ENCODE data around the gene CMTM2.

DNA sequence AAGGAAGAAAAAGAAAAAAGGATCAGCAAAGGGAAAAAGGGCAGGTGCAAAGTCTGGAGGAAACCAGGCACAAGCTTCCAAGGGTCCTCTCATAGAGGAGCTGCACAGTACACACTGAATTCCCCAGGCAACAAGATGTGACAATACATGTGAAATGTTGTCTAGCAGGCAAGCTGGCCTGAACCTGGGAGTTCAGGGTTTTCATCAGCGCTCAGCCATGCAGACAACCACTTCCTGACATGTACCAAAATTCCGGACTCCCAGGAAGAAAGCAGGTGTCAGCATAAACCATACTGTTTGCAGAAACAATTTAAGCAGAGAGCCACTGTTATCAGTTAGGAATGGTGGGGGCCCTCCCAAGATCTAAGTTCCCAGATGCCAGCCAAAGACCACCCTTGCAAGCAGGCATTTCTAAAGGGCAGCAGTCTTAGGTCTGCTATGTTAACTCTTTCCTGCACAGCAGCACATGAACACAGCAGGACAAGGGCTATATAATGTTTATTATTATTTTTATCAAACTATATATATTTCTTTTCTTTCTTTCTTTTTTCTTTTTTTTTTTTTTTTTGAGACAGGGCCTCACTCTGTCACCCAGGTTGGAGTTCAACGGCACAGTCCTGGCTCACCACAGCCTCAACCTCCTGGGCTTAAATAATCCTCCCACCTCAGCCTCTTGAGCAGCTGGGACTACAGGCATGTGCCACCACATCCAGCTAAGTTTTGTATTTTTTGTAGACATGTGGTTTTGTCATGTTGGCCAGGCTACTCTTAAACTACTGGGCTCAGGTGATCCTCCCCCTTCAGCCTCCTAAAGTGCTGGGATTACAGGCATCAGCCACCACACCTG is 39.4 kb upstream of the CMTM2 start:
- TF ChIP-seq, protein P1, sequence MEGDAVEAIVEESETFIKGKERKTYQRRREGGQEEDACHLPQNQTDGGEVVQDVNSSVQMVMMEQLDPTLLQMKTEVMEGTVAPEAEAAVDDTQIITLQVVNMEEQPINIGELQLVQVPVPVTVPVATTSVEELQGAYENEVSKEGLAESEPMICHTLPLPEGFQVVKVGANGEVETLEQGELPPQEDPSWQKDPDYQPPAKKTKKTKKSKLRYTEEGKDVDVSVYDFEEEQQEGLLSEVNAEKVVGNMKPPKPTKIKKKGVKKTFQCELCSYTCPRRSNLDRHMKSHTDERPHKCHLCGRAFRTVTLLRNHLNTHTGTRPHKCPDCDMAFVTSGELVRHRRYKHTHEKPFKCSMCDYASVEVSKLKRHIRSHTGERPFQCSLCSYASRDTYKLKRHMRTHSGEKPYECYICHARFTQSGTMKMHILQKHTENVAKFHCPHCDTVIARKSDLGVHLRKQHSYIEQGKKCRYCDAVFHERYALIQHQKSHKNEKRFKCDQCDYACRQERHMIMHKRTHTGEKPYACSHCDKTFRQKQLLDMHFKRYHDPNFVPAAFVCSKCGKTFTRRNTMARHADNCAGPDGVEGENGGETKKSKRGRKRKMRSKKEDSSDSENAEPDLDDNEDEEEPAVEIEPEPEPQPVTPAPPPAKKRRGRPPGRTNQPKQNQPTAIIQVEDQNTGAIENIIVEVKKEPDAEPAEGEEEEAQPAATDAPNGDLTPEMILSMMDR (conservative IDR thresholded peaks at IDR 0.05 in 1 of 2, IDR thresholded peaks at IDR 0.05 in 1 of 2; ENCODE audit: low read depth in 1 of 2, low read length in 2 of 2) = no peak
- TF ChIP-seq EZH2 (IDR thresholded peaks at IDR 0.05; ENCODE audit: low read length, missing control alignments) = no peak

Measured in fibroblast of lung (primary cell).